Transverse colon (tissue), 4 donors: ENCODE results near the gene AKR1B1. TPM values are rescaled to one million over a fixed set of nuclear protein-coding genes. Genes with fewer than 3 reads are reported as not detected.

Source experiments
- DNase-seq: peaks from one replicate; pipeline ENCODE4 v3.0.0-alpha.2; 2019
- H3K27ac ChIP-seq, 4 donors: fragments of 200-600 bp; sonication (generic); 2 replicates each; pipeline ENCODE4 v1.5.1; 2016 to 2018; ENCODE audit warnings: inconsistent platforms in 4 of 4
- H3K27me3 ChIP-seq: fragments of 200-600 bp; sonication (generic); 2 replicates; pipeline ENCODE4 v1.5.1; 2017; ENCODE audit warnings: inconsistent platforms
- H3K36me3 ChIP-seq, 4 donors: fragments of 200-600 bp; sonication (generic); 2 replicates each; pipeline ENCODE4 v1.5.1; 2017 to 2019; ENCODE audit warnings: inconsistent platforms in 4 of 4
- H3K4me1 ChIP-seq, 4 donors: fragments of 200-600 bp; sonication (generic); 2 replicates each; pipeline ENCODE4 v1.5.1; 2017 to 2020; ENCODE audit warnings: inconsistent platforms in 4 of 4
- H3K4me3 ChIP-seq, 4 donors: fragments of 200-600 bp; sonication (generic); 1 replicate in 1 of 4; 2 replicates in 3 of 4; pipeline versions ENCODE4 v1.5.1 to v1.6.1; 2017 to 2019; ENCODE audit warnings: inconsistent platforms in 4 of 4
- H3K9me3 ChIP-seq, 2 donors: fragments of 200-600 bp; sonication (generic); 2 replicates each; pipeline ENCODE4 v1.5.1; 2017 to 2019; ENCODE audit warnings: inconsistent platforms in 2 of 2
- CTCF ChIP-seq, 5 experiments: fragments of 200-600 bp in 3 of 5; fragments of 450-650 bp in 2 of 5; sonication (generic) in 3 of 5; IDR thresholded peaks; 1 replicate in 2 of 5; 2 replicates in 3 of 5; pipeline ENCODE4 v1.5.1; 2016 to 2017; ENCODE audit warnings: antibody characterized with exemption in 5 of 5, inconsistent platforms in 3 of 5, mild to moderate bottlenecking in 2 of 5, moderate library complexity in 1 of 5
- EP300 ChIP-seq: sonication (generic); formaldehyde crosslinking; IDR thresholded peaks from one replicate; pipeline ENCODE4 v1.6.1; 2017; ENCODE audit warnings: antibody characterized with exemption, low read depth
- POLR2A ChIP-seq: fragments of 450-650 bp; IDR thresholded peaks from one replicate; pipeline ENCODE4 v1.6.1; 2016; ENCODE audit warnings: antibody characterized with exemption, mild to moderate bottlenecking, moderate library complexity
- POLR2AphosphoS5 ChIP-seq, 3 donors: sonication (generic); formaldehyde crosslinking; IDR thresholded peaks; one replicate each; pipeline ENCODE4 v1.6.1; 2016; ENCODE audit warnings: antibody characterized with exemption in 3 of 3
- WGBS, 2 donors: methylation state at CpG; one replicate each; pipeline ENCODE4 v1.1.5; 2018; ENCODE audit warnings: low coverage in 1 of 2; 5-methylcytosine and 5-hydroxymethylcytosine counted together
- in situ Hi-C, 4 donors: fragments of 200-750 bp; cut with MboI; loops; one replicate each; pipeline versions ENCODE4 v1.15.0 to v1.15.1; 2017; ENCODE audit warnings: low sequenced_read_pairs in 3 of 4, low pct_ligation_motif_present in 1 of 4, low pct_unique_long_range_greater_than_20kb in 1 of 4
- intact Hi-C: fragments of 100-400 bp; cut with DNase I; formaldehyde crosslinking; loops from one replicate; pipeline ENCODE4 v1.15.1; 2023; ENCODE audit warnings: low total_unique reads
- total RNA-seq, 4 donors: library from RNA; depleted of rRNA; stranded (reverse); fragments of >200 nt; gene quantifications; one replicate each; pipeline ENCODE4 v1.1.0, GENCODE V29; 2016

The AKR1B1 gene
- total RNA-seq, 4 donors from 2014 or later: 6.4 to 37.2 (median 19.4) TPM

- Histone ChIP-seq H3K27ac (no peak overlapping the region), H3K4me1 (no peaks in the 10 kb centered on the region), H3K27me3 (no peaks in the 10 kb centered on the region), H3K9me3 (no peaks in the 10 kb centered on the region), H3K36me3 (no peaks in the 10 kb centered on the region), H3K4me3 (no peak overlapping the region)
- no peak for DNase-seq
- TF ChIP-seq EP300 (no peak), POLR2A (no peak), POLR2AphosphoS5 (IDR thresholded peaks at IDR 0.05) (no peak), CTCF (IDR thresholded peaks at IDR 0.05) (no peak)
- in situ Hi-C loops: no loop called here
- intact Hi-C loops: no loop called here
- 27 to 62% methylated on average over 2 of the region's 2 CpGs for WGBS, 2 donors
These were observed 21.8 kb upstream of the AKR1B1 start for GRCh38 chr7:134480730-134481129.

GRCh38 chr7:134480202-134480601 lies 21.3 kb upstream of the AKR1B1 start:
- H3K27ac ChIP-seq: no peak overlapping the region

DNA sequence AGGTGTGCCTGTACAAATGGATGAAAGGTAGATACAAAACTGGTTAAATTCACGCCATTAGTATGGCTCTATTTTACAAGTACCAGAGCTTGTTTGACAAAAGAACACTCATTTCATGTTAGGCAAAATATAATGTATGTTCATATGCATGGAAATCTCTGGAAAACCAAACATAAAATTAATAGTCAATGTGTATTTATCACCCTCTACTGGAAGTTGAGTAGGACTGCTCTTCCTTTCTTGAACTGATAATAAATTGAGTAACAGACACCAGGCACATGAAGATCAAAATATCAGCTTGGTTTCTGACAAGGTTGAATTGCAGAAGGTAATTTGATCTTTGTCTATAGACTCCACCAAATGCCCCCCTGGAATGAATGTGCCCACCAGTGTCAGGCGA lies 19.8 kb upstream of the AKR1B1 start:
- H3K27ac ChIP-seq: no peak overlapping the region
- WGBS, 2 donors: 79 to 81% methylated on average over 2 of the region's 2 CpGs
- no peaks in the 10 kb centered on the region for H3K36me3 ChIP-seq
- no peaks in the 10 kb centered on the region for H3K4me1 ChIP-seq
- intact Hi-C loops (no loop called here), in situ Hi-C loops (no loop called here)
- no peaks in the 10 kb centered on the region for H3K27me3 ChIP-seq
- no peak for TF ChIP-seq POLR2A
- TF ChIP-seq CTCF (IDR thresholded peaks at IDR 0.05): no peak
- no peak for TF ChIP-seq POLR2AphosphoS5 (IDR thresholded peaks at IDR 0.05)
- no peak for TF ChIP-seq EP300
- DNase-seq: no peak
- no peak overlapping the region for H3K4me3 ChIP-seq
- H3K9me3 ChIP-seq: no peaks in the 10 kb centered on the region

More at GRCh38 chr7:134480202-134480601, 21.3 kb upstream of the AKR1B1 start:
- Histone ChIP-seq H3K4me1 (no peaks in the 10 kb centered on the region), H3K9me3 (no peaks in the 10 kb centered on the region), H3K4me3 (no peak overlapping the region), H3K36me3 (no peaks in the 10 kb centered on the region), H3K27me3 (no peaks in the 10 kb centered on the region)
- intact Hi-C loops (no loop called here), in situ Hi-C loops (no loop called here)
- no peak for DNase-seq
- TF ChIP-seq CTCF (IDR thresholded peaks at IDR 0.05) (no peak), EP300 (no peak), POLR2A (no peak), POLR2AphosphoS5 (IDR thresholded peaks at IDR 0.05) (no peak)

- Histone ChIP-seq H3K27ac (no peak overlapping the region), H3K36me3 (no peaks in the 10 kb centered on the region), H3K9me3 (no peaks in the 10 kb centered on the region), H3K4me1 (no peaks in the 10 kb centered on the region), H3K4me3 (no peak overlapping the region), H3K27me3 (no peaks in the 10 kb centered on the region)
- in situ Hi-C loops: no loop called here
- TF ChIP-seq CTCF (IDR thresholded peaks at IDR 0.05): no peak
- TF ChIP-seq POLR2A: no peak
- no peak for TF ChIP-seq EP300
- TF ChIP-seq POLR2AphosphoS5 (IDR thresholded peaks at IDR 0.05): no peak
- DNase-seq: no peak
- WGBS, 2 donors: 70 to 73% methylated on average over 2 of the region's 2 CpGs
- intact Hi-C loops: no loop called here
These were observed 19.1 kb upstream of the AKR1B1 start for GRCh38 chr7:134477954-134478353.
